Fibroblast of the aortic adventitia (primary cell): ENCODE measurements around the gene MRPL3. TPM values are rescaled to one million over a fixed set of nuclear protein-coding genes. Genes with fewer than 3 reads are reported as not detected.

ENCODE experiments used
- DNase-seq: peaks from one replicate; pipeline ENCODE4 v3.0.0-alpha.2; 2010; ENCODE audit warnings: low read depth
- H3K4me3 ChIP-seq: 2 replicates; pipeline ENCODE4 v1.5.1; 2011; ENCODE audit warnings: low read depth, mild to moderate bottlenecking, control low read depth, low read length, moderate library complexity
- total RNA-seq: library from RNA; depleted of rRNA; stranded (reverse); fragments of >200 nt; gene quantifications from 2 replicates; pipeline ENCODE4 v1.2.3, GENCODE V29; 2012; ENCODE audit warnings: low replicate concordance
- TF ChIP-seq, protein P1 (sequence below): IDR thresholded peaks from 2 replicates; pipeline ENCODE4 v1.5.1; 2011; ENCODE audit warnings: mild to moderate bottlenecking, low read length, control low read depth, inconsistent platforms; ENCODE audit not compliant: insufficient read depth

Gene MRPL3
- total RNA-seq, 1 donor = 164 TPM

DNA sequence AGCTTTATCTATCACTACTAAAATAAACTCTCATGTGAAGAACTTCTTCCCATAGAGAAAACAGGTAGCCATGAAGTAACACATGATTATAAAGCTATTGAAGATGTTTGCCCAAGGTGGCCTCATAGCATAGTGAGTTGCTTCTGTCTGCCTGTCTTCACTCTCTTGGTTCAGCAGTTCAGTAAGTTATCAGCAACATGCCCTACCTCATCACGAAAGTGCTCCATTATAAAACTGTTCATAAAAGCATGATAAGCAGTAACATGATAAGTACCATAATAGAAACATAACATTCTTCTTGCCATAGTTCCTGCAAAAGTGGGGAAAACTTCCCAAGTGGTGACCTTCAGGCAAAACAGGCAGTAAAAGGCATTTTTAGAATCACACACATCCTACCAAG lies 45.6 kb downstream of the MRPL3 start:
- TF ChIP-seq, protein P1, sequence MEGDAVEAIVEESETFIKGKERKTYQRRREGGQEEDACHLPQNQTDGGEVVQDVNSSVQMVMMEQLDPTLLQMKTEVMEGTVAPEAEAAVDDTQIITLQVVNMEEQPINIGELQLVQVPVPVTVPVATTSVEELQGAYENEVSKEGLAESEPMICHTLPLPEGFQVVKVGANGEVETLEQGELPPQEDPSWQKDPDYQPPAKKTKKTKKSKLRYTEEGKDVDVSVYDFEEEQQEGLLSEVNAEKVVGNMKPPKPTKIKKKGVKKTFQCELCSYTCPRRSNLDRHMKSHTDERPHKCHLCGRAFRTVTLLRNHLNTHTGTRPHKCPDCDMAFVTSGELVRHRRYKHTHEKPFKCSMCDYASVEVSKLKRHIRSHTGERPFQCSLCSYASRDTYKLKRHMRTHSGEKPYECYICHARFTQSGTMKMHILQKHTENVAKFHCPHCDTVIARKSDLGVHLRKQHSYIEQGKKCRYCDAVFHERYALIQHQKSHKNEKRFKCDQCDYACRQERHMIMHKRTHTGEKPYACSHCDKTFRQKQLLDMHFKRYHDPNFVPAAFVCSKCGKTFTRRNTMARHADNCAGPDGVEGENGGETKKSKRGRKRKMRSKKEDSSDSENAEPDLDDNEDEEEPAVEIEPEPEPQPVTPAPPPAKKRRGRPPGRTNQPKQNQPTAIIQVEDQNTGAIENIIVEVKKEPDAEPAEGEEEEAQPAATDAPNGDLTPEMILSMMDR = no peak
- DNase-seq = no peak
- H3K4me3 ChIP-seq = no peak overlapping the region

DNA sequence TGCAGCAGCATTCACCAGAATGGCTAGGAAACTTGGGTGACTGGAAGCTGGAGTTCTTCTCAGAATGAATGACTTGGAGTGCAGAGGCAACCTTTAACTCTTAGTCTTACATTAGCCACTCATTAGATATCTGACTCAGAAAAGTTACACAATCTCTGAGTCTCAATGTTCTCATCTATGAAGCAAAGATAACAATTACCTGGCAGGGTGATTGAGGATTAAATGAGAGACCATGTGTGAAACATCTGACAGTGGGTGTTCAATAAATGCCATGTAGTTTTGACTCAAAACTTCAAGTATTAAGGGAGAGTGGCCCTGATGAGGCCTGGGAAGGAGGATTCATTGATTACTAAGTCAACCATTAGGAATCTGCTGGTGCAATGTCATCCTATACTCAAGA lies 48.3 kb downstream of the MRPL3 start:
- peak; percentile 53 for DNase-seq
- no peak overlapping the region for H3K4me3 ChIP-seq
- TF ChIP-seq, protein P1 = no peak

DNA sequence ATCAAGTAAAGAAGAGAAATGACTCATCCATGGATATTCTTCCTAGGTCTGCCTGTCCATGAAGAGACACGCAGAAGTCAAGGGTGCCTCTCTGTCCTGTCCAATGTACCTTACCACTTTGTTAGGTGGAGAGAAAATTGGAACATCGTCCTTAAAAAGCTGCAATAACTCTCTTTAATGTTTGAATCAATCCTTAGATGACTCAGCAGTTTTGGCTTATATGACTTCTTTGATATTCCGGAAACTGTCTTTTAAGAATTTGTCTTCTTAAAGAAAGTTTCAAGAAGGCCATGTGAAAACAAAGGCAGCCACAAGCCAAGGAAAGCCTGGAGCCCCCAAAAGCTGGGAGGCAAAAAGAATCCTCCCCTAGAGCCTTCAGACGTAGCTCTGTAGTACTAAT lies 49.2 kb downstream of the MRPL3 start:
- TF ChIP-seq, protein P1 = no peak
- no peak overlapping the region for H3K4me3 ChIP-seq
- peak; percentile 19 for DNase-seq

DNA sequence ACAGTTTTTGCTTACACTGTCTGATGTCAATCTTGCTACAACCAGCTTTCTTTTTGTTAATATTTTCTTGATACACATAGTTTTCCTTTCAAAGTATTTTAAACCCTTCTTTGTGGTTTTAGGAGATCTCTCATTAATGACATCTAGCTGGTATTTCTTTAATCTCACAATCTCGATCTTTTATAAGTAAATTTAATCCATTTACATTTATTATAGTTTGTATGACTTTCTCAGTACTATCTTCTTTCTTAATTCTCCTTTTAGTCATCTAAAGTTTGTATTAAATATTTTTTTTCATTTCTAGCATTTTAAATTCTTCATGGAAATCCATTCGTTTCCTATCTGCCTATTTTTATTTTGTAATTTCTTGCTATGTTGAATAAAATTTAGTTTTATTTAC lies 55.4 kb downstream of the MRPL3 start:
- no peak overlapping the region for H3K4me3 ChIP-seq
- DNase-seq = no peak
- TF ChIP-seq, protein P1 = no peak

DNA sequence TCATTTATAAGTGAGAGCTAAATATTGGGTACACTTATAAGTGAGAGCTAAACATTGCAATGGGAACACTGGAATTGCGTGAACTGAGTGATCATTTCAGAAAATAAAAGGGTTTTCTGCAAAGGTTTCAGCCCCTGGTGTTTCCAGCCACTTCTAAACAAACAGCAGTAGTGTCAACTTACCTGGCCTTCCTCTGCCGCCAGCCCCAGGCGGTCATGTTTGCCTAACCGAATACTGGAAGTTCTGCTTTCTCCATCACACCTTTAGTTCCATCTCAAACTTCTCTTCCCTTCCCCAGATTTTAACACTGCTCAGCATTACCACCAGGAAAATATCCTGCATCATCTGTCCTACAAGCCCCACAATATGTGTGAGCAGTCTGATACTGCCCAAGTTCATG lies 58.6 kb downstream of the MRPL3 start:
- H3K4me3 ChIP-seq = no peak overlapping the region
- no peak for DNase-seq
- TF ChIP-seq, protein P1 = no peak

DNA sequence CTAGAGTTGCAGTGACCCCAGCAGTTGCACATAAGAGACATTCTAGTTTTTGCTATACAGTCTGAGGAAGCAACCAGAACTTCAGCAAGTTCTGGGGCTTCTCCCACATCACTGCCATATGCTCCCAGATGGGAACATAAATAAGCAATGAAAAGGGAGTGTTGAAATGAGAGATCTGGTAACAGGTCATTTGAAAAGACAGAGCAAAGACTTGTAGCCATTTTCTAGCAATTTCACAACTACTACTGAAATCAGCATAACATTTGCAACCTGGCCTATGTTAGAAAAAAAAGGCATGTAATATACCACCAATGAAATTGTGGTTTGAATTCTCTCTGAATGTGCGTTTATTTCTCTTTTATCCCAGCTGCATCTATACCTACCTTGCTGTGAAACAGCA lies 63.7 kb downstream of the MRPL3 start:
- H3K4me3 ChIP-seq = no peak overlapping the region
- TF ChIP-seq, protein P1 = no peak
- no peak for DNase-seq

DNA sequence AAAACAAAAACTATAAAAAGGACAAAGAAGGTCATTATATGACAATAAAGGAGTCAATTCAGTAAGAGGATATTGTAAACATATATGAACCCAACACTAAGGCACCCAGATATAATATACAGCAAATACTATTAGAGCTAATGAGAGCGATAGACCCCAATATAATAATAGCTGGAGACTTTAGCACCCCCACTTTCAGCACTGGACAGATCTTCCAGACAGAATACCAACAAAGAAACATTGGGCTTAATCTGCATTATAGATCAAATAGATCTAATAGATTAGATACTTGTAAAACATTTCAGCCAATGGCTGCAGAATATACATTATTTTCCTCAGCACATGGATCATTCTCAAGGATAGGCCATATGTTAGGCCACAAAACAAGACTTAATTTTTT lies 67.8 kb downstream of the MRPL3 start:
- DNase-seq = no peak
- H3K4me3 ChIP-seq = no peak overlapping the region
- TF ChIP-seq, protein P1 = no peak
